SHP77 (cell line): ENCODE measurements around the gene NGFR.

Experiments used
- DNase-seq, 2 experiments: peaks; one replicate each; lab custom pipeline; 2025; lab: John Stamatoyannopoulos, UW

Gene NGFR, protein sequence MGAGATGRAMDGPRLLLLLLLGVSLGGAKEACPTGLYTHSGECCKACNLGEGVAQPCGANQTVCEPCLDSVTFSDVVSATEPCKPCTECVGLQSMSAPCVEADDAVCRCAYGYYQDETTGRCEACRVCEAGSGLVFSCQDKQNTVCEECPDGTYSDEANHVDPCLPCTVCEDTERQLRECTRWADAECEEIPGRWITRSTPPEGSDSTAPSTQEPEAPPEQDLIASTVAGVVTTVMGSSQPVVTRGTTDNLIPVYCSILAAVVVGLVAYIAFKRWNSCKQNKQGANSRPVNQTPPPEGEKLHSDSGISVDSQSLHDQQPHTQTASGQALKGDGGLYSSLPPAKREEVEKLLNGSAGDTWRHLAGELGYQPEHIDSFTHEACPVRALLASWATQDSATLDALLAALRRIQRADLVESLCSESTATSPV

DNA sequence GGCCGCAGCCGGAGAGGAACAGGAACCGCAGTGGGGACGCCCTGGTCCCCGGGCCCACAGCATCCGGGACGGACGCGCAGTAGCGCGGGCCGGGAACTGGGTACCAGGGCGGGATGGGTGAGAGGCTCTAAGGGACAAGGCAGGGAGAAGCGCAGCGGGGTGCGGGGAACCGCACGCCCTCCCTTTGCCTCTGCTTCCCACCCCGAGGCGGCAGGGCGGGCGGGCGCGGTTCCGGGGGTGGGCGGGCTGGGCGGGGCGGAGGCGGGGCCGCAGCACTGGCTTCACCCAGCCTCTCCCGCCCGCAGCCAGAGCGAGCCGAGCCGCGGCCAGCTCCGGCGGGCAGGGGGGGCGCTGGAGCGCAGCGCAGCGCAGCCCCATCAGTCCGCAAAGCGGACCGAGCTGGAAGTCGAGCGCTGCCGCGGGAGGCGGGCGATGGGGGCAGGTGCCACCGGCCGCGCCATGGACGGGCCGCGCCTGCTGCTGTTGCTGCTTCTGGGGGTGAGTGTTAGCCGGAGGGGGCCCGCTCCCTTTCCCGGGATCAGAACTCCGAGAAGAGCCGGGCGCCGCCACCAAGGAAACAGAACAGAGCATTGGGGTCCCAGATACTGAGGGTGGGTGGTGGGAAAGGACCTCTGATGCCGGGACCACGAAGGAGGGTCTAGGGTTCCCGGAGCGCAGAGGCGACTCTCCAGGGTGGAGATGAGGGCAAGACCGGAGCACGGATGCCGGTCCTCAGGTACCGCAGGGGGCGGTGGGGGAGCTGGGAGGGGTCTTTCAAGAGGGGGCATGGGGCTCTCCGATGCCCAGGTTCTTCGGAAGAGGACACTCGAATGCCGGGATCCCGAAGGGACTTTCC is at the start of gene NGFR:
Gene NGFR (plus strand): TSS at position 308 of the 856 bp plus-strand sequence. CDS start 125 bp downstream, at position 433.
- no peak for DNase-seq

DNA sequence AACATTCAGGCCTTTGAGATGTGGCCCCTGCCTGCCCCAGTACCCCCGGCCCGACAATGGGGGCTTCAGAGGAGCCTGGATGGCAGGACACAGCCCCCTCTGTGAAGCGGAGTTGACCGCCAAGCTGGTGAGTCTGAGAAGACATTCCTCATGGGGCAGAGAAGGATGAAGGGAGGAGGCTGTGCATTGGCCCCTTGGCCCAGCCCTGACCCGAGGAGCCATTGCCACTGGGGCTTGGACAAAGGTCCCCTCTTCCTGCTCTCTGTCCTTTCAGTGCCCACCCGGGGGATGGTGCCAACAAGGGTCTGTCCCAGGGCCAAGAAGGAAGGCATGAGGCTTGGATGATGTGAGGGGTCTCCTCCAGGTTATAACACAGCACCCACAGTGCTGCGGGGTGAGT is 49.5 kb upstream of the NGFR start:
- no peak for DNase-seq

DNA sequence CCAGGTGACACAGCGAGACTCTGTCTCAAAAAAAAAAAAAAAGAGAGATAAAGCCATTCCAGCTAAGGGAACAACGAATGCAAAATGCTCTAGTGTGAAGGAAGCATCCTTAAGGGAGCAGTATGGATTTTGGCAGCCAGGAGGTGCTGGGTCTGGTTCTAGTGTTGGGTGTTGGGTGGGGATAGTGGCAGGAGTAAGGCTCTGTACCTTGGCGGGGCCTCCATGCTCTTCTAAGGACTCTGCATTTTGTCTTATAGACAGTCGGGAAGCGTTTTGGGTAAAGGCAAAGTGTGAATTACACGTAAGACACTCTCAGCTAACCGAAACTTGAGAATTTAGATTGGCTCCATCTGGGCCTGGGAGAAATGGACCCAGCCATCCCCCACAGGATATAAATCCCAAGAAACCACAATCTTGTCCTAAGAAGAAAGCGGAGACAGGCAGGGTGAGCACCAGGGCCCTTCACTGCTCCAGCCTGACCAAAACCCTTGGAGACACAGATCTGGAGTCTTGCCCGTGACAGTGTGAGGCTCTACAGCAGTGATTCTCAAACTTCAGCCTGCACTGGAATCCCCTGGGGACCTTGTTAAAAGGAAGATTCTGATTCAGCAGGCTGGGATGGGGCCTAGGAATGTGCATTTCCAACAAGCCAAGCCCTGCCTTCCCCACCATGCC is 47.3 kb upstream of the NGFR start:
- DNase-seq: no peak

DNA sequence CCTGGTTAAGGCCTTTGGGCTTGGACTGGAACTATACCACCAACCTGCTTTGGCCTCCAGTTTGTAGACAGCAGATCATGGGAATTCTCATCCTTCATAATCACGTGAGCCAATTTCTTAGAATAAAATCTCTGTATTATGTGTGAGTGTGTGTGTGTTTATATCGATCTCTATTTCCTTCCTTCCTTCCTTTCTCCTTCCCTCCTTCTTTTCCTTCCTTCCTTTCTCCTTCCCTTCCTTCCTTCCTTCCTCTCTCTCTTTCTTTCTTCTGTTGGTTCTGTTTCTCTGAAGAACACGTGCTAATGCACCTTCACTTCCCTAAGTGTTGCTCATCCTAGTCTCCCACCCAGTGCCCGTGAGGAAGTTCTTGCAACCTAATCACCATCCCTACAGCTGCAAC is 44.9 kb upstream of the NGFR start:
- DNase-seq: no peak

DNA sequence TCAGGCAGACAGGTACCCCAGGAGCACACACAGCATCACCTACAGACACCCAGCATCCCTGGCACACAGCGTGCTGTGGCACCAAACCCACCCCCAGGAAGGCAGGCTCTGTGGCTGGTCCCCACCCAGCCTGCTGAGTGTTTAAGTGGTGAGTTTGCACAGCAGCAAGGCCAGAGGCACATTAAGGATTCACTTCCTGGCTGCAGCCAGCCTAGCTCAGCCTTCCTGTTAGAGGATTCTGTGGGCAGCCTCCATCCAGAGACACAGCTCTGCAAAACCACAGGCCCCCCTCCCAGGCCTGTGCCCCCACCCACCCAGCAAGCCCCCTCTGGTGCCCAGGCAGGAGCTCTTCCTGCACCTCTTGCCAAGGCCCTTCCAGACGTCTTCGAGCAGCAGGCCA is 44.4 kb upstream of the NGFR start:
- DNase-seq: no peak

DNA sequence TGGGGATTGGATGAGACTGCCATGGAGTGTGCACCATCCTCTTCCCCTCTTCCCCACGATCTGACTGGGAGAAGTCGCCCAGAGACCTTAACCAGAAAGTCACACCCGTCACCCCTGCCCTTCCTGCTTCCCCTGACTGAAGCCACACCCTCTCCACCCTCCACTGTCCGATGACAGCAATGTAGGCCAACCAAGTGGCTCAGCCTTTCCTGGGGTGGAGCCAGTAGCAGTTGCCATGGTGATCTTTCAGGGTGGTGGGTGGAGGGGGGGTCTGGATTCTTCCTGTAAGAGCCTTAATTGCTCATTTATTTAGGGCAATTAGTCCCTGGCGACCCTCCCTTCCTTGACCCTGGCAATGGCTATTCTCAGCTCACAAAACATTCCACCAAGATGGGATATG is 42.9 kb upstream of the NGFR start:
- no peak for DNase-seq

DNA sequence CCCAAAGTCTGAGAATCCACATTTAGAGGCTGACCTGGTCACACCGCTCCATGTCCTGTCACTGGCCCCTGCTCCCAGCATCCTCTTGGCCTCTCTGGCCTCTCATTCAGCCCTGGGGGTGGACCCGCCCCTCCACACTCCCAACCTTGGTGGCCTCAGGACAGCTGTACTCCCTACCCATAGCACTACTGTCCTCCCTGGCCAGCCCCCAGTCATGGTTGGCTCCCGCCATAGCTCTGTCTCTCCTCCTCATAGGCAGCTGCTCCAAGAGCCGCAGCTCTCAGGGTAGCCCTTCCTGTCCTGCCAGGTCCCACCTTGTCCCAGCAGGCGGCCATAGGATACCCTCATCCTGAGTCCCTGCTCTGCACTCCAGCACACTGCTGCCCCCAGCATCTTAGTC is 42.4 kb upstream of the NGFR start:
- no peak for DNase-seq

DNA sequence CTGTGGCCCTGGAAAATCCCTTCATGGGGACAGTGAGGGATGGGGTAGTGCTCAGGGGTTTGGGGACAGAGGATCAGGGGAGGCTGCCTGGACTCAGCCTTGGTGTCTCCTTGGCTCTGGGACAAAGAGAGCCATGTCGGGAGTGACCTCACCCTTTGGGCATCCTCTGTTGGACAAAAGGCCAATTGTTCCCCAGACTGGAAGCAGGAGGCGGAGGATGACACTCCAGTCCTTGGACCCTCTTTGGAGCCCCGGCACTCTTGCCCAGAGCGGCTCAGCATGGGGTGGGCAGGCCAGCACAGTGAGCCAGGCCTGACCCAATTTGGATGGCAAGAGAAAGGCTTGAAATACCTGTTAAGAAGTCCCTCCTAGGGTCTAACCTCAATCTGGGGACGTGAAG is 41.0 kb upstream of the NGFR start:
- DNase-seq: no peak

DNA sequence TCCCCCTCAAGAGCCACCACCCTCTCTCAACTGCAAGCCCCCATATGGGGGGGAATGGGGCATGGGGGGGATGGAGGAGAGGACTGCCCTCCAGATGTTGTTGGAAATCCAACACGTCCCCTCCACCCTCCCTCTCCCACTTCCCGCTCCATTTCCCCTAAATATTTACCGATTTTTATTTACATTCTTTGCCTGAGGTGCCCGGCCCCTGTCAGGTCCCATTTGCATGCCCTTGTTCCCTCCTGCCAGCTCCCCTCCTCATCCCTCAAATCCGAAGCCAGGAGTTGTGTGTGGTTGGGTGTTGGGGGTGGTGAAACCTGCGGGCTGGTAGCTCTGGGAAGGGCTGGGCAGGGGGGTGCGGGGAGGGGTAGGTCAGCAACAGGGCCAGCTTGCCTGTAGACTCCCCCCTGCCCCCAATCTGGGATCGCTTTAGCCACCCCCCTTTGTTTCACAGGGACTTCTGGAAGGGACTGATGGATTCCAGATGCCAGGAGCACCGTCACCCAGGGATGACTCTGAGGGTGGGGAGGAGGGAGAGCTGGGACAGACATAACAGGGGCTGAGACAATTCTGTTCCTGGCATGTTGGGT is 39.7 kb upstream of the NGFR start:
- no peak for DNase-seq

DNA sequence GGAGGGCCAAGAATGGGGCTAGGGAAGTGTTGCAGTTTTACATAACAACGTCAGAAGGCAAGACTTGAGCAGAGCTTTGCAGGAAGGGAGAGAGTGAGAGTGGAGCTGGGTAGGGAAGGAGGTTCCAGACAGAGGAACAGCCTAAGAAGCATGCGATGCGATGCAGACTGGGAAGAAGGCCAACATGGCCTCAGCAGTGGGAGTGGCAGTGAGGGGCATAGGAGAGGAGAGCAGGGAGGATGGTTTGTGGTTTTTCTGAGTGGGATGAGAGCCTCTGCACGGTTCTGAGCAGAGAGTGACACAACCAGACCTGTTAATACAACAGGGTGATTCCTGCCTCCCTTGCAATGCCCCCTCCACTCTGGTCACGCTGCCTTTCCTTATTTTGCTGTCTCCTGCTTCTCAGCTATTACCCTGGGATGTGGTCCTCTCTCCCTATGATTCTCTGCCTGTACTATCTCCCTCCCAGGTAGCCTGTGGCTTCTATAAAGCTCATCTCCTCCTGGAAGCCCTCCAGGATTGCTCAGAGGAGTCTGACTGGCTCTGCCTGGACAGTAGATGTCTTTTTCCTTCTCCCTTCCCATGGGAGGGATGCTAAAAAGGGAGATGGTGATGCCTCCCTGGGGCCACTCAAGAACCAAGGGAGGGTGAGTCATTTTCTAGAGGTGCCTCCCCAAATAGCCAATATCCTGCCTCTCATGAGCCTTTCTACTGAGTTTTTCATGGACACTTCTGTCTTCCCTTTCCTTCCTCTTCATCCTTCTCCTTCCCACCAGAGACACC is 38.7 kb upstream of the NGFR start:
- DNase-seq: no peak

DNA sequence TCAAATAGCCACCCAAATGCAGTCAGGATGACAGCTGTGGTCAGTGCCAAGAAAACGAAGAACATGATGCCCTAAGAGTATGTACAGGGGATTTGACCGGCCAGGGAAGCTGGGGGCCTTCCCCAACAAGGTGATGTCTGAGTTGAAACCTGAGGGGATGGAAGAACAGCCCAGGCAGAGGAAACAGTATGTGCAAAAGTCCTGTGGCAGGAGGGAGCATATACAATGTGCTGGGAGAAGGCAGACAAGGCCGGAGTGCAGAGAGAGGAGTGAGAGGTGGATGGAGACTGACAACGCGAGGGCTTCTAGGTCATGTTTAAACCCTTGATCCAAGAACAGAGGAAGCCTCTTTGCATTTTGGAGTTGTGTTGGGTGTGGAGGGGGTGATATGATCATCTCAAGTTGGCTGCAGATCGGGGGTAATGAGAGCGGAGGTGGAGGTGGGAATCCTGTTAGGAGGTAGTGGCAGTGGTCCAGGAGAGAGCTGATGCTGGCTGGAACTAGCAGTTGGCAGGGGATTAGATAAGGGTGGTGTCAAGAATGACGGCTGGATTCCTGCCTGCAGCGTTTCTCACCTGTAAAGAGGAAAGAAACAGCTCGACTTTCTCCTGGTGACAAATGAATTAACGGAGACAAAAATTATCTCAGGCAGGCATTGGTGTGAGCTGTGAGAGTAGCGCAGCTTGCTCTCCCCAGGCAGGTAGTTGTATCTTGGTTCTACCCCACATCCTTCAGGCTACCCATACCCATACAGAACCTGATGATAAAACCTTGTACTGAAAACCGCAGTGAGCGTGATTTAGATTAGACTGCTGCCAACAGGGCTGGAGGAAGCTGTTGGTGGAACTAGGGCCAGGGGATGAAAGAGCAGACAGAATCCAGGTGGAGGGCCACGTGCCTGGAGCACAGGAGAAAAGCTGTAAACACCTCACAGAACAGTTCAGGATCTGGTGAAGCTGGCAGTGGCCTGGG is 37.2 kb upstream of the NGFR start:
- DNase-seq: no peak

DNA sequence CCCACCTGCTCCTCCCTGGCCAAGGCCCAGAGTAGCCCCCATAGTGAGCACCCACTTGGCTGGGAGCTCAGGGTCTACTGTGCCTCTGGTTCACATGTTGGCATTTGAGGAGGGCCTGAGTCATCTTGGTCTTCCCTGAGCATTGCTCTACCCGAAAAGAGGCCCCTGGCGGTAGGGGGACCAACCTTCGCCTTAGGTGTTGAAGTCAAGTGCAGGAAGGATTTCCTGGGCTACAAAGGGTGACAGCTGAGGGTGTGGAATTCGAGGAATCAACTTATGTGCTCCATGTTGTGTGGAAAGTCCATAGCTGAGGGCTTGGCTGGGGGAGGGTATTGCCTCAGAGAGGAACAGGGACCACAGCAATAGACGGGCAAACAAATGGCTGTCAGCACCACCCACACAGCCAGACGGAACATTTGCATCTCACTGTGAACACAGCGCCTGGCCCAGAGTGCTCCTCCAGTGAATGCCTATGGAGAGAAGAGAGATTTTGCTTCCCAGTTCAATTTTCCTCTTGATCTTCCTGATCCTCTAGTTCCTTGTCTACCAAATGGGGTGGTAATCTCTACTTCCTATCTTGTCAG is 35.6 kb upstream of the NGFR start:
- DNase-seq: no peak

DNA sequence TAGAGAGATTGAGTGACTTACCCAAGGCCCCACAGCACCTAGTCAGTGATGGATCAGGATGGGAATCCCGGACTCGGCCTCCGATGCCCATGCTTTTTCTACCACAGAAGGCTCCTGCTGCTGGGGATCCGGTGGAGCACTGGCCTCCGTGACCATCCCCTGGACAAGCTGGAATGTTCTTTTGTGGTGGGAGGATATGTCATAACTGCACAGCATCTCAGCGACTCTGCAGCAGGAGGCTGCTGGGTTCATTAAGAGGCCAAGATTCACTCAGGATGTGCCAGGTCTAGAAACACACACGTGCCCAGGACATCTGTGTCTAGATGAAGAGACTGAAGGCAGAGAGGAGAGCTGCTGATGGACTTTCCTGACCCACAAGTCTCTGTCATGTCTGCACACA is 34.7 kb upstream of the NGFR start:
- DNase-seq: no peak

DNA sequence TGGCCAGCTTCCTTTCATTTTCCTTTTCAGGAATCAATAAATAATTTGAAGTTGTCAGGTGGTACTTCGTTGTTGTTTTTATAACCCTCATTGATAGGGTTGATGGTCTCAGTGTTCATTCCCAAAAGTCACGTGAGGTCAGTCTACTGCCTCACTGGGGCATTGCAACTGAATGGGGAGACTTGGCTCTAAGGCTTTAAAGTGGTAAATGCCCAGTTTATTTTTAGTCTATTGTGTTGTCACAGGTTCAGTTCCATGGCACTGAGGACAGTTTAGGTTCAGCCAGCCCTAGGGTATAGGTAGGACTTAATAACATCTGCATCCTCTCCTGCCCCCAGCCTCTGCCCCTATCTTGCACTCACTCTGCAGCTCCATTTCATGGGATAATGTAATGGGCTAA is 33.5 kb upstream of the NGFR start:
- no peak for DNase-seq

DNA sequence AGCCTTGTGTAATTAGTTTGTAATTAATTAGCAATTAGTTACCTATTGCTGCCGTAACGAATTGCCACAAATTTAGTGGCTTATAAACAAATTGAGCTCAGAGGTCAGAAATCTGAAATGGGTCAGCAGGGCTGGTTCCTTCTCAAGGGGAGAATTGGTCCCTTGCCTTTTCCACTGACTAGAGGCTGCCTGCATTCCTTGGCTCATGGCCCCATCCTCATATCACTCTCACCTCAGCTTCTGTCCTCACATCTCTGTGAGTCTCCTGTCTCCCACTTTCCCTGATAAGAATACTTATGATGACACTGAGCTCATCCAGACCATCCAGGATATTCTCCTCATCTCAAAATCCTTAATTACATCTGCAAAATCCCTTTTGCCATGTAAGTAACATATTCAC is 31.0 kb upstream of the NGFR start:
- no peak for DNase-seq

DNA sequence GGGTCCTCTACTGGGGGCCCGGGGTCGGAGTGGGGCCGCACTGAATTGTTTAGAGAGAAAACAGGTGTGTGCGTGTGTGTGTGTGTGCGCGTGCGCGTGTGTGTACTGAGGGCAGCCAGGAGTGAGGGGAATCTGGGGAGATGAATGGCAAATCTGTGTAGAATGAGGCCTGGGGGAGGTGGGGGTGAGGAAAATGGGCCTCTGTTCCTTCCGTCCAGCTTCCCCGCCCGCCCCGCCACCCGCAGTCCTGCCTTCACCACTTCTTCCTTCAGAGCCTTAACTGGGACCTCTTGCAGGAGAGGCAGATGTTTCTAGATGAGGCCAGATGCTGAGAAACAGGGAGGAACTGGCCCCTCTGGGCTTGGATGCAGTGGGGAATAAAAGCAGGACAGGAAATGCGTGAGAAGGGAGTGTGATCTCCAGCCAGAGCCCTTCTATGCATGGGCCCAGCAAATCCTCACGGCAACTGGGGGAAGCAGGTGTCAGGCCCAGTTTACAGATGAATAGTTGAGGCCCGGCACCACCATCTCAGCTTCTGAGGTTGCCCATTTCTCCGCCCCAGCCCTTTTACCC is 29.7 kb upstream of the NGFR start:
- DNase-seq: no peak

DNA sequence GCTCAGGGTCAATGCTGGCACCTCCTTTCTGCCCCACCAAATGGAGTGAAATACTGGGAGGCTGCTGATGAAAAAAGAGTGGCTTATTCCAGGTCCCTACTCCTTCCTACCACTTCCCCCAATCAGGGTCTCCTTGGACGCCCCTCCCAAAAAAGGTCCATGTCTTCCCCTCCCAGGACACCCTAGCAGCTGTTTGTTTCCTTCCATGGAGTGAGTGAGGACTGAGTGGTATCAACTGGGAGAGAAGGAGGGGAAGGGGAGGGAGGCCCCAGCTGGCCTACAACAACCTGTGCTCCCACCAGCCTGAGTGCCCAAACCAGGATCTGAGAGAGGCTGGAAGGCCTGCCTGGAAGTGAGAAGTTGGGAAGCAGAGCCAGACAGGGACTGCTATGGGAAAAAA is 28.7 kb upstream of the NGFR start:
- DNase-seq: no peak

DNA sequence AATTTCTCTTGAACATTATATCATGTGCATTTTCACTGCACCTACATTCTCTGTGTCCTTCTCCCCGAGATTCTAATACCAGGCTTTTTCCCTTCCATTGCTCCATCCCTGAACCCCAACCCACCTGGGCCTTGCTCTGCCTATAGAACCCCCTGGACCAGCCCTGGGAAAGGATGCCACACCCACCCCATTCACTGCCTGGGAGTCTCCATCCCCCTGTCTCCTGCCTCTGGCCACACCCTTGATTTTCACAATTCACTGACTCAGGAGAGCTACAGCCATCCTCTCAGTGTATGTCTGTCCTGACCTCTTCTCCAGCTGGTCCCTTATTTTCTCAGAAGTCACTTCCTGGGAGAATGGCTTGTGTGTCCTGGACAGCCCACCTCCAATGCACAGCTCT is 27.9 kb upstream of the NGFR start:
- no peak for DNase-seq

DNA sequence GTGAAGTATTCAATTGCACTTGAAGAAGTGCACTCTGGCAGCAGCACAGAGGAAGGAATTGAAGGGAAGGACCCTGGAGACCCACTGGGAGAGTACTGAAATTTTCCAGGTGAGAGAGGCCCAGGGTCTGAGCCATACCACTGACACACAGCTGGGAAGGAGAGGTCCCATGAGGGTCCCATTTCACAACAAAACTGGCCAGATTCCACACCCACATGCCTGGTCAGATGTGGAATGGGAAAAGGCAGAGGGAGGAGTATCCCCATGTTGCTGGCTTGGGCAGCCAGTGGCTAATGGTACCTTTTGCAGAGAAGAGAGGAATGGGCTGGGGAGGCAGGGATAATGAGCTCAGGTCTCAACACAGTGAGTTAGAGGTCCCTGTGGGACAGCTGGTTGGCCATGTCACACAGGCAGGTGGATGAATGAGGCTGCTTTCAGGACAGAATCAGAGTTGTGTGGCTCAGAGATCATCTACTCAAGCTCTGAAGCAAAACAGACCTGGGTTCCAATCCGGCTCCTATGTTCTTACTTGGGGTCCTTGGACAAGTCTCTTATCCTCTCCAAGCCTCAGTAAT is 26.2 kb upstream of the NGFR start:
- no peak for DNase-seq
